Measurements from ENCODE around the gene OR5M3.

OR5M3 gene

GRCh38 chr11:56473252-56473651 is at the start of gene OR5M3:
Gene OR5M3, minus strand, starts transcription at chr11:56473352. Its CDS starts 2,855 bp downstream, at chr11:56470497.
- DNase-seq, result no peak

GRCh38 chr11:56522008-56522407 is 48.9 kb upstream of the OR5M3 start:
- DNase-seq, result no peak

- DNase-seq, result no peak
These were observed 40.1 kb upstream of the OR5M3 start for GRCh38 chr11:56513280-56513679.

- DNase-seq, result no peak
These were observed 36.3 kb upstream of the OR5M3 start for GRCh38 chr11:56509439-56509838.

- DNase-seq, result no peak
These were observed 23.9 kb upstream of the OR5M3 start for GRCh38 chr11:56497010-56497409.

- no peak for DNase-seq
These were observed 22.0 kb upstream of the OR5M3 start for GRCh38 chr11:56495117-56495516.

- DNase-seq, result no peak
These were observed 18.1 kb upstream of the OR5M3 start, which contains the start of gene OR5M8 for GRCh38 chr11:56491270-56491669. Gene OR5M8, minus strand, starts transcription at chr11:56491370. Its CDS starts 0 bp downstream, at chr11:56491370.

GRCh38 chr11:56486801-56487200 is 13.6 kb upstream of the OR5M3 start:
- no peak for DNase-seq

GRCh38 chr11:56474729-56475235 is 1.6 kb upstream of the OR5M3 start:
- no peak for DNase-seq

GRCh38 chr11:56457076-56457475 is 16.1 kb downstream of the OR5M3 start:
- DNase-seq, result no peak

GRCh38 chr11:56453521-56453920 is 19.6 kb downstream of the OR5M3 start:
- no peak for DNase-seq
